SKM-1 treated with dmso at 0.1 percent for 144 hours (cell line): ENCODE data around the gene SANBR.

ENCODE experiments used
- DNase-seq: peaks from one replicate; lab custom pipeline; 2025; ENCODE audit not compliant: unreplicated experiment; lab: John Stamatoyannopoulos, UW

The SANBR gene

GRCh38 chr2:61089797-61090196 lies 24.1 kb downstream of the SANBR start:
- DNase-seq: no peak

- no peak for DNase-seq
Measured at GRCh38 chr2:61090386-61090921, 24.8 kb downstream of the SANBR start.

GRCh38 chr2:61091485-61091884 lies 25.8 kb downstream of the SANBR start:
- DNase-seq: no peak

- DNase-seq: no peak
Measured at GRCh38 chr2:61096438-61096837, 30.8 kb downstream of the SANBR start.

- DNase-seq: no peak
Measured at GRCh38 chr2:61100801-61101200, 35.1 kb downstream of the SANBR start.

GRCh38 chr2:61109291-61109690 lies 43.6 kb downstream of the SANBR start:
- no peak for DNase-seq

- DNase-seq: no peak
Measured at GRCh38 chr2:61111708-61112107, 46.0 kb downstream of the SANBR start.

GRCh38 chr2:61114147-61114546 lies 48.5 kb downstream of the SANBR start:
- no peak for DNase-seq
